HG03095 (cell line): ENCODE measurements around the gene MRE11.
A peak's percentile ranks its signal among the peaks of the same experiment; 100 is the strongest.

Experiments used
- ATAC-seq: cut with Tn5 transposase; IDR thresholded peaks from one replicate; pipeline ENCODE4 v1.9.1; 2021; ENCODE audit warnings: moderate library complexity; ENCODE audit not compliant: unreplicated experiment

MRE11 gene

GRCh38 chr11:94493281-94494125, at the start of gene MRE11, which contains the start of gene ANKRD49:
Gene MRE11 (minus strand): TSS chr11:94493844. CDS start chr11:94492801, 1,043 bp downstream.
Gene ANKRD49 (plus strand): TSS chr11:94493984. CDS start chr11:94496694, 2,710 bp downstream.
- peak; percentile 99 for ATAC-seq

DNA sequence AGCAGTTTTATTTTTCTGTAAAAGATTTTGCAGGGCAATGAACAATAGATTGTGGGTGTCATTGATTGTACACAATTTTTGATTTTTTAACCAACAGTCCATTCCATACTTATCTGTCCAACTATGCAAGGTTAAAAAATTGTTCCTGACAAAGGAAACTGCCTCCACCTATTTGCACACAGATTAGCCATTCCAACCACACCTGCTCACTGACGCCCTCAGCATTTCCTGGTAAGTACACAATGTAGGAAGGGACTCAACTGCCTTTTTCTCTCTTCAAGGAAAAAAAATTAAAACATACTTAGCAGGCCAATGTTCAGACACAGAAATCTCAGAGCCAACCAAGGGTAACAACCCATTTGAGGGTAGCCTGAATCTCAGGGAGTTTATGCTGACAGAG, 45.8 kb upstream of the MRE11 start:
- ATAC-seq: no peak

- no peak for ATAC-seq
Observed at GRCh38 chr11:94537031-94537600, 43.5 kb upstream of the MRE11 start.

- no peak for ATAC-seq
Observed at GRCh38 chr11:94536386-94536785, 42.7 kb upstream of the MRE11 start.

GRCh38 chr11:94533696-94534630, 40.3 kb upstream of the MRE11 start:
- ATAC-seq: no peak

- ATAC-seq: no peak
Observed at GRCh38 chr11:94533206-94533605, 39.6 kb upstream of the MRE11 start.

- ATAC-seq: no peak
Observed at GRCh38 chr11:94532211-94532610, 38.6 kb upstream of the MRE11 start.

DNA sequence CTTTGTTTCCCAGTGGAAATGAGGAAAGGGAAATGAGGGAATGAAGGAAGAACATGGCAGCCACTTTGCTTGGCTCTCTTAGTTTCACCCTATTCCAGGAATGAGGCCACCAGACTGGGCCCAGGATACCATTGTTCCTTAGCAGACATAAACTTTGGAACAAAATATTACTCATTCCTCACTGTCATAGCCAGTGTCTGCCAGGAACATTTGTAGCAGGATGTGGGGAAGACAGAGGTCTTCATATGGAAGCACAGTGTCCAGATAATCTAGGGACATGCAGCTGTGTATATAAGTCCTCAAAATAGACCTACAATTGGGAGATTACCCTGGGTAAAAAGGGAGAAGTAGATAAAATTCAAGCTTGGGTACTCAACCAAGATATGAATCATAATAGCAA, 34.9 kb upstream of the MRE11 start:
- ATAC-seq: no peak

DNA sequence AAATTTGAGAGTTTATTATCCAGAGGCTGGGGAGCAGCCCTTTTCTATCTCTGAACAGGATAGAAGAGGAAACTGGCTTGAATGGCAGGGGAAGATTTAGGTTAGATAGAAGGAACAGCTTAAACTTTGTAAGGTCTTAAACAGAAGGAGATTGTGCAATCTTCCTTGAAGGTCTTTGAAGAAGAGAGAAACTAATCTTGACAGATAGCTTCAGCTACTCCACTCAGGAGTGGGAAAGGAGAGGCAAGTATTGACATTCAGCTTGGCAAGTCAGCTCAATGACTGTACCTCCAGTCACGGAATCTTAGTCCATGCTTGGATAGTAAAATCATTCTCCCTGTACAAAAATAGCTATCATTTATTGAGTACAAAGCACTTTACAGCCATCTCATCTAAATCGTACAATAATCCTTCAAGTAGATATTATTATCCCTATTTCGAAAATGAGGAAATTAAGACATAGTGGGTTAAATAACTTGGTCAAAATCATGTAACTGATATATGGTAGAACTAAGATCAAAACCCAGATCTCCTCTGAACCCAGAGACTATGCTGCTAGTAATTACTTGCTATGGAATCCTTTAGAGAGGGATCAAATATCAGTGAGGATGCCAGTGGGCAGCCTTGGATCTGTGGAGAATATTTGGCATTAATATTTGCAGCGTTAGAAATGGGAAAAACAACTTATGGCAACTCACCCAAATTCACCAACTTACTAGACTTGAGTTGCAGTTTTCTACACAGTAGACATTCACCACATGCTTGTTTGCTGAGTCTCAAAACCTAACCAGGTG, 33.2 kb upstream of the MRE11 start:
- no peak for ATAC-seq

DNA sequence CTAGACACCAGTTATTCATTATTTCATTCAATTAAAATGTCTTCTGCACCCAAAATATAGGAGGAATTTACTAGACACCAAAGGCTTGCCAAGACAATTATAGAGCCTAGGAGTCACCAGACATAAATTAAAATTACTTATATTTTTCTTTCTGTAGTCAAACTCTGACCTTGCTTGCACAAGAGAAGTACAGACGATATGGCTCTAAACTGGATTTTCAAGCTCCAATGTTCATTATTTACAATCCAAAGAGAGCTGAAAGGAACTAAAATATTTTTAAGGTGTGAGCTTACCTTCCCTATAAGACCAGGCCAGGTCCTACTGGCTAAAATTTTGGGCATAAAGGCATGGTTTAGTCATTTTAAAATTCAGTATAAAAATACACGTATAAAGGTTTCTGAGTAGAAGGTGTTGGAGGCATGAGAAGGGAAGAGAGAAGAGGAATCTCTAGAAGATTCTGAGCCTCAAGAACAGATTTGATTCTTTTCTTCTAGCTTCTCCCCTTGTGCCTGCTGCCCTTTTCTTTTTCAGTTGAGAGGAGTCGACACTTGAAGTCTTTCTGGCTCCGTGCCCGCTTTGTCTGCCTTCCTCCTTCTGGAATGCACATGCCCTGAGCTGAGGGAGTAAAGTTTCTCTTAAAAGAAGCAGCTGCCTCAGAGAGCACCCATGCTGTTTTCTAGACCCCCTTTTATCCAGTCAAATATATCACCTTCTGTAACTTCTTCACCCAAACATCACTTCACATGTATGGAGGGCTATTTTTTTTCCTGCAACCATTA, 32.1 kb upstream of the MRE11 start:
- no peak for ATAC-seq

DNA sequence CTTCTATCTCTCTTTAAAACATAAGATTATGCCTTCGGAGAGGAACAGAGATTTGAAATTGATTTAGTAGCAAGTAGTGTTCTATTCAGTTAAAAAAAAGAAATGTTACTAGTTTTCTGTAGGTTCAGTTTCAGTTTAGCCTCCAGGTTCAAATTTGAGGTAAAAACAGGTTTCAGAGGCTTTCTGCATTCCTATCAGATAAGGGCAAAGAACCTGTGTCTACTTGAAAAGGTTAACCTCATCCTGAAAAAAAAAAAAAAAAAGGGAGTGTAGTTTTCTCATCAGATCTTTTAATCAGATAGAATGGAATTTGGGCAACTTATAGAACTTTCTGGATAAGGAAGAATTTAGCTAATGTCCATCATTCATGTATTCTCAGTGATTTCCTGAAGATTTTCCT, 30.7 kb upstream of the MRE11 start:
- ATAC-seq: no peak

DNA sequence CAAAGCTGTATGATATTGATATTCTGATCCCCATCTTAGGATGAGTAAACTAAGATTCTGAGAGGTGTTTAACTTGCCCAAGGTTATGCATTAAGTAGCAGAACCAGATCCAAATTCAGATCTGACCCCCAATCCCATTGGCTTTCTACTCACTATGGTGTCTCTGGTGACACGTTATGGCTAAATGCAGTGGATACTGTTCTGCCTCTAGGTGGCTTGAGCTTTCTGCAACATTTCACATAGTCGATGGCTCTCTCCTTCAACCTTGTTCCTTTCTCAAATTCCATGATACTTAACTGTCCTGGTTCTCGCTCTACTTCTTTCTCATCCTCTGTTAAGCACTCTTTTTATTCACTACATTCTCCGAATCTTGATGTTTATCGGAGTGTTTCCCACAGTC, 28.0 kb upstream of the MRE11 start:
- no peak for ATAC-seq

DNA sequence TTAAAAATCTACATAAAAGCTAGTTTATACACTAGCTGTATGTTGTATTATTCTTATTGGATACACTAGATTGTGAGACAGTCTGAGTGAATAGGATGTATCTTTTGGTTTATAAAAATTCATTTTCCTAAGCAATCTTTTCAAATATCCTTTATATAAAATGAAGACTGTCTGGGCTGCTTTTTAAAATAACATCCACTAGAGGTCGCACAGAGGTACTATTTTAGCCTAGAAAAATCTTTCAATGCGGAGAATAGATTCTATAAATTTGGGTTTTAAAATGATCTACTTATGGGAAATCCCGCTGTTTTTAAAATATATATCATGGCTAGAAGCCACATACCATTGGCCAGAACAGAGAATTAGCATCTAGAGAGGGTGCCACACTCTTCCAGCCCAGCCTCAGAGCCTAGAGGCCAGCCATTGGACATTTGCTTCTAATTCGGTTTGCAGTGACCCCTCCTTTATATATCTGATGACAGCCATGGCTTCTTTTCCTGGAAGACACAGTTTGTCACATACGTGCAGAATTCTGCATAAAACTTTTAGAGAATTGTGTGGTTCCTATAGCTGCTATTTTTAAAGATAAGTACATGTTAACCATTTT, 25.9 kb upstream of the MRE11 start:
- ATAC-seq: no peak

DNA sequence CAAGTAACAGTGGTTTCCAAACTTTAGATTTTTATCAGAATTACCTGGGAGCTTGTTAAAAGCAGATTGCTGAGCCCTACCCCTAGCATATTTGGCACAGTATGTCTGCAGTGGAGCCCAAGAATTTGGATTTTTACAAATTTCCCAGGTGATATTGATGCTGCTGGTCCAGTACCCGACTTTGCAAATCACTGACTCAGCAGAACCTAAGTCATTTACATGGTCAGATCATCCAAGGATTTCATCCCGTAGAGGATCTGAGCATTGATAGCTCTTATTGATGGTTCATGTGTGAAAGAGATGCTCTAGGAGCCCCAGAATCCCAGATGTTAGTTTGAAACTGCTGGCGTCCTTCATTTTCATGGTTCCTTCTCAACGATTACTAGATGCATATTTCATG, 24.7 kb upstream of the MRE11 start:
- ATAC-seq: no peak

- no peak for ATAC-seq
Observed at GRCh38 chr11:94516725-94517124, 23.1 kb upstream of the MRE11 start.

GRCh38 chr11:94515398-94515797, 21.8 kb upstream of the MRE11 start:
- no peak for ATAC-seq

DNA sequence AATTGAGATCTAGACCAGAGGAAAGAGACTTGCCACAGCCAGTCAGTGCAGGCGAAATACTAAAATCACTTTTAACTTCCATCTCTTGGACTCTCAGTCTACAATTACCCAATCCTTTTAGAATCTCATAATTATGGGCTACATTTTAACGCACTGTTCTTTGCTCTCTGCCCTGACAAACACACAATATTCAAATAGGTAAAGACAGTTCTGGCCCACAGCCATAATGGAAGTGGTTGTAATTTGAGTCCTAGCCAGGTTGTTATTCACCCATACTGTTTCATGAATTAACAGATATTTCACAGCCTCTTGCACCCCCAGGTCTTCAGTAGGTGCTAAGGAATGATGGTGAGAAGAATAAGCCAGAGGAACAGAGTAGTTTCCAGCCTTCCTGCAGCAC, 19.4 kb upstream of the MRE11 start:
- ATAC-seq: no peak

- ATAC-seq: peak; percentile 77
Observed at GRCh38 chr11:94511932-94512781, 18.5 kb upstream of the MRE11 start, which contains the start of gene C11orf97. Gene C11orf97 (plus strand): TSS chr11:94512461. CDS start chr11:94512529, 68 bp downstream.
